ENCODE results near the gene TEX2. TPM values are rescaled to one million over a fixed set of nuclear protein-coding genes. Genes with fewer than 3 reads are reported as not detected.

The TEX2 gene
- total and polyA plus RNA-seq, 9 of the 15 experiments (the other 6 are each of a cell fraction or from before 2014, with no cell fraction given), result 4.1 to 27.6 (median 19.3) TPM

GRCh38 chr17:64110379-64111152 lies 152.5 kb downstream of the TEX2 start:
- in situ Hi-C loops (cut with MboI), result no loop called here
- no peaks in the 10 kb centered on the region for H3K9me1 ChIP-seq (ENCODE audit: control insufficient read depth, insufficient read depth, low read length)
- H3K27ac ChIP-seq (ENCODE audit: extremely low read depth, low read depth, low read length), result peak overlapping the region; percentile 80
- POLR2A ChIA-PET, result interaction anchor here (0.7 to 1.1 kb wide), 5 partner anchors 8 to 306 kb away, joined by 3 to 4 read pairs (median 3); no protein-coding TSS in a partner anchor
- H2AFZ ChIP-seq (ENCODE audit: low read depth, low read length), result peak overlapping the region; percentile 86
- 18% methylated on average over 12 of the region's 12 CpGs for WGBS (ENCODE audit: insufficient coverage, low coverage, missing lambda C conversion rate)
- H3K4me3 ChIP-seq, result no peak overlapping the region
- no peaks in the 10 kb centered on the region for H4K20me1 ChIP-seq (replicated peaks; ENCODE audit: control insufficient read depth, insufficient read depth, low read length)
- ATAC-seq (peak; percentile 68), FAIRE-seq (peak; percentile 83), DNase-seq (ENCODE audit: extremely low read depth in 1 of 4, low spot score in 3 of 4) (peak in 3 of 4 experiments; percentile 23 to 63 (median 46))
- no peaks in the 10 kb centered on the region for H3K9me3 ChIP-seq (replicated peaks; ENCODE audit: control insufficient read depth, insufficient read depth, low read depth, low read length)
- CTCF ChIA-PET (ENCODE audit: low intra/inter-chr PET ratio), result no interaction called here
- peak overlapping the region; percentile 50 for H3K4me2 ChIP-seq (ENCODE audit: insufficient read depth, low read length)
- BruUV-seq (replicated peaks), result no TSS peak
- H3K9ac ChIP-seq (ENCODE audit: insufficient read depth in 1 of 2, low read depth in 2 of 2, low read length in 2 of 2), result peak overlapping the region; percentile 36 to 80; a peak in 2 of 4 replicates
- no peaks in the 10 kb centered on the region for H3K27me3 ChIP-seq (ENCODE audit: control insufficient read depth in 2 of 2, insufficient read depth in 2 of 2, low read length in 2 of 2)
- intact Hi-C loops (cut with micrococcal nuclease), result no loop called here
- peaks cover 8% of the 10 kb centered on the region; the same call in 2 of the 3 replicates for H3K79me2 ChIP-seq (ENCODE audit: control insufficient read depth, insufficient read depth, low read length)
- H3K36me3 ChIP-seq (ENCODE audit: control insufficient read depth, insufficient read depth, low read length), result no peaks in the 10 kb centered on the region
- H3K4me1 ChIP-seq (replicated peaks in 1 of 2; ENCODE audit: control insufficient read depth in 2 of 2, insufficient read depth in 2 of 2, low read length in 2 of 2), result peaks cover 0 to 14% of the 10 kb centered on the region in 2 experiments; a peak in 3 of 5 replicates
- peak; percentile 59 for TF ChIP-seq DPF2 (IDR thresholded peaks at IDR 0.05)
- 0 out of 2 replicates have a peak, but pooled peaks have one; percentile 32 for TF ChIP-seq CXXC5 (CRISPR knock-in tag; IDR thresholded peaks at IDR 0.05)
- TF ChIP-seq SMAD4 (CRISPR knock-in tag; conservative IDR thresholded peaks at IDR 0.05), result 0 out of 2 replicates have a peak, but pooled peaks have one; percentile 43
- TF ChIP-seq MNT (conservative IDR thresholded peaks at IDR 0.05), result 0 out of 4 replicates have a peak, but pooled peaks of 1 of the 2 experiments have one; percentile 32
- peak; percentile 58 for TF ChIP-seq TCF3 (CRISPR knock-in tag; IDR thresholded peaks at IDR 0.05)
- TF ChIP-seq MGA (IDR thresholded peaks at IDR 0.05), result peak; percentile 67
